Chondrocyte (in vitro differentiated cells): ENCODE results near the gene TM2D3. TPM values are rescaled to one million over a fixed set of nuclear protein-coding genes. Genes with fewer than 3 reads are reported as not detected.

ENCODE experiments used
- DNase-seq: peaks from one replicate; pipeline ENCODE4 v3.0.0; 2021; ENCODE audit warnings: mixed read lengths, low spot score
- H3K27ac Mint-ChIP-seq: one replicate; pipeline ENCODE4 v1.8.0; 2021; ENCODE audit warnings: mild to moderate bottlenecking, moderate library complexity, mixed read lengths; ENCODE audit not compliant: unreplicated experiment
- H3K27me3 Mint-ChIP-seq: 2 replicates; pipeline ENCODE4 v1.8.0; 2021; ENCODE audit warnings: low read depth, mixed read lengths
- H3K36me3 Mint-ChIP-seq: 2 replicates; pipeline ENCODE4 v1.8.0; 2021; ENCODE audit warnings: low read depth, mixed read lengths
- H3K4me1 Mint-ChIP-seq: 2 replicates; pipeline ENCODE4 v1.8.0; 2021; ENCODE audit warnings: low read depth, mild to moderate bottlenecking, mixed read lengths
- H3K4me3 Mint-ChIP-seq: one replicate; pipeline ENCODE4 v1.8.0; 2021; ENCODE audit warnings: mild to moderate bottlenecking, moderate library complexity, mixed read lengths; ENCODE audit not compliant: unreplicated experiment
- H3K9me3 Mint-ChIP-seq: 2 replicates; pipeline ENCODE4 v1.8.0; 2021; ENCODE audit warnings: low read depth, mixed read lengths
- CTCF ChIP-seq: fragments of 200-600 bp; sonication (generic); IDR thresholded peaks from 2 replicates; pipeline ENCODE4 v1.5.0; 2021; ENCODE audit warnings: antibody characterized with exemption, mild to moderate bottlenecking, moderate library complexity
- total RNA-seq: library from RNA; stranded (reverse); gene quantifications from 3 replicates; pipeline ENCODE4 v1.2.1, GENCODE V29; 2021

The TM2D3 gene
- total RNA-seq, 1 donor from 2014 or later: 44.7 TPM

GRCh38 chr15:101679806-101680205 lies 27.6 kb upstream of the TM2D3 start:
- peak overlapping the region; percentile 24 for H3K27ac Mint-ChIP-seq
- peaks cover 3% of the 10 kb centered on the region for H3K9me3 Mint-ChIP-seq
- peaks cover 27% of the 10 kb centered on the region for H3K4me1 Mint-ChIP-seq
- TF ChIP-seq CTCF: no peak
- H3K4me3 Mint-ChIP-seq: no peak overlapping the region
- no peak for DNase-seq
- no peaks in the 10 kb centered on the region for H3K27me3 Mint-ChIP-seq
- peaks cover 27% of the 10 kb centered on the region for H3K36me3 Mint-ChIP-seq

- H3K27me3 Mint-ChIP-seq: no peaks in the 10 kb centered on the region
- peaks cover 27% of the 10 kb centered on the region for H3K36me3 Mint-ChIP-seq
- peaks cover 3% of the 10 kb centered on the region for H3K9me3 Mint-ChIP-seq
- no peak overlapping the region for H3K4me3 Mint-ChIP-seq
- no peak for TF ChIP-seq CTCF
- no peak for DNase-seq
- H3K27ac Mint-ChIP-seq: peak overlapping the region; percentile 46
- H3K4me1 Mint-ChIP-seq: peaks cover 21% of the 10 kb centered on the region
Observed at GRCh38 chr15:101676921-101677329, 24.7 kb upstream of the TM2D3 start.

- Mint-ChIP-seq H3K9me3 (peaks cover 3% of the 10 kb centered on the region), H3K27me3 (no peaks in the 10 kb centered on the region), H3K27ac (peak overlapping the region; percentile 90), H3K4me1 (peaks cover 21% of the 10 kb centered on the region), H3K36me3 (peaks cover 30% of the 10 kb centered on the region), H3K4me3 (no peak overlapping the region)
- TF ChIP-seq CTCF: no peak
- DNase-seq: no peak
Observed at GRCh38 chr15:101675796-101676582, 23.8 kb upstream of the TM2D3 start.

- no peak for DNase-seq
- H3K9me3 Mint-ChIP-seq: peaks cover 3% of the 10 kb centered on the region
- peaks cover 34% of the 10 kb centered on the region for H3K36me3 Mint-ChIP-seq
- H3K4me3 Mint-ChIP-seq: no peak overlapping the region
- no peak for TF ChIP-seq CTCF
- H3K27me3 Mint-ChIP-seq: no peaks in the 10 kb centered on the region
- peak overlapping the region; percentile 82 for H3K27ac Mint-ChIP-seq
- H3K4me1 Mint-ChIP-seq: peaks cover 21% of the 10 kb centered on the region
Observed at GRCh38 chr15:101675015-101675414, 22.8 kb upstream of the TM2D3 start.

- peaks cover 33% of the 10 kb centered on the region for H3K36me3 Mint-ChIP-seq
- H3K27me3 Mint-ChIP-seq: no peaks in the 10 kb centered on the region
- H3K4me1 Mint-ChIP-seq: peaks cover 21% of the 10 kb centered on the region
- no peak overlapping the region for H3K4me3 Mint-ChIP-seq
- peaks cover 4% of the 10 kb centered on the region for H3K9me3 Mint-ChIP-seq
- TF ChIP-seq CTCF: no peak
- DNase-seq: no peak
- H3K27ac Mint-ChIP-seq: peak overlapping the region; percentile 17
Observed at GRCh38 chr15:101672298-101672697, 20.1 kb upstream of the TM2D3 start.
